Cardiac septum (tissue), 1 donor: ENCODE data around the gene HOMEZ. TPM values are rescaled to one million over a fixed set of nuclear protein-coding genes. Genes with fewer than 3 reads are reported as not detected.
"Not testable (repeated sequence)": the region's sequence is repeated elsewhere in the genome, so short reads cannot be mapped to it uniquely, and the experiment has no call there.

Source experiments
- DNase-seq: peaks from one replicate; pipeline ENCODE4 v3.0.0-alpha.2; 2020; ENCODE audit warnings: low spot score
- intact Hi-C: fragments of 100-400 bp; cut with DNase I; formaldehyde crosslinking; loops from one replicate; pipeline ENCODE4 v1.14.0; 2022
- total RNA-seq: library from RNA; stranded (reverse); fragmentation: NEBNext Ultra II Directional; extraction: Animal tissue kit (Norgen Biotek cat#: 25700); gene quantifications from one replicate; pipeline ENCODE4 v1.2.1, GENCODE V29; 2021
- donor health status: DM: no; HTN: no; CAD: no.

The HOMEZ gene
- total RNA-seq, 1 donor from 2014 or later = 9.0 TPM

- intact Hi-C loops, DNase-seq: not testable (repeated sequence)
Measured at GRCh38 chr14:23241061-23241715, 44.7 kb downstream of the HOMEZ start.

- intact Hi-C loops = no loop called here
- DNase-seq = no peak
Measured at GRCh38 chr14:23240661-23241060, 45.3 kb downstream of the HOMEZ start.

- intact Hi-C loops = no loop called here
- peak; percentile 93 for DNase-seq
Measured at GRCh38 chr14:23237772-23238594, 47.9 kb downstream of the HOMEZ start, which contains the start of gene RNF212B. RNF212B (plus strand) TSS chr14:23237936; CDS start chr14:23240346, 2,410 bp downstream.

- DNase-seq, intact Hi-C loops: not testable (repeated sequence)
Measured at GRCh38 chr14:23232241-23232808, 53.6 kb downstream of the HOMEZ start.

- intact Hi-C loops = no loop called here
- DNase-seq = no peak
Measured at GRCh38 chr14:23228812-23229211, 57.1 kb downstream of the HOMEZ start.

GRCh38 chr14:23227566-23227965 is 58.4 kb downstream of the HOMEZ start:
- intact Hi-C loops = no loop called here
- no peak for DNase-seq

GRCh38 chr14:23224958-23225357 is 61.0 kb downstream of the HOMEZ start:
- DNase-seq, intact Hi-C loops: not testable (repeated sequence)

Other genes with a start within 250 kb of the HOMEZ start
- gene PSMB11, start 243.9 kb downstream of the HOMEZ start, total RNA-seq = not detected
- 2.6 TPM for gene CDH24, start 228.6 kb downstream of the HOMEZ start, total RNA-seq
- 72.4 TPM for gene ACIN1, start 191.0 kb downstream of the HOMEZ start, total RNA-seq
- gene C14orf119, start 190.6 kb downstream of the HOMEZ start, total RNA-seq = 28.9 TPM
- gene CIROP, start 181.1 kb downstream of the HOMEZ start, total RNA-seq = not detected
- gene CEBPE, start 166.9 kb downstream of the HOMEZ start, total RNA-seq = not detected
- 4.4 TPM for gene SLC7A8, start 102.5 kb downstream of the HOMEZ start, total RNA-seq
- not detected for gene RNF212B, start 48.2 kb downstream of the HOMEZ start, total RNA-seq
- gene PPP1R3E, start 16.7 kb upstream of the HOMEZ start, total RNA-seq = 6.2 TPM
- 48.2 TPM for gene BCL2L2, start 20.7 kb upstream of the HOMEZ start, total RNA-seq
- gene PABPN1, start 35.3 kb upstream of the HOMEZ start, total RNA-seq = 82.9 TPM
- gene SLC22A17, start 66.8 kb upstream of the HOMEZ start, total RNA-seq = 10.6 TPM
- gene EFS, start 79.0 kb upstream of the HOMEZ start, total RNA-seq = 3.7 TPM
- not detected for gene IL25, start 86.7 kb upstream of the HOMEZ start, total RNA-seq
- not detected for gene CMTM5, start 90.9 kb upstream of the HOMEZ start, total RNA-seq
- gene MYH6, start 122.1 kb upstream of the HOMEZ start, total RNA-seq = 170 TPM
- 13,582 TPM for gene MYH7, start 149.5 kb upstream of the HOMEZ start, total RNA-seq
- 16.2 TPM for gene NGDN, start 183.6 kb upstream of the HOMEZ start, total RNA-seq